GM18507 (cell line): ENCODE data around the gene CCDC169.

Experiments
- DNase-seq: peaks from one replicate; pipeline ENCODE4 v3.0.0; 2011; ENCODE audit warnings: low read depth; ENCODE audit not compliant: insufficient read length; ENCODE audit errors: extremely low spot score
- FAIRE-seq: peaks from 2 replicates; lab custom pipeline; 2011; peaks lifted over from hg19 to GRCh38; lab: Jason Lieb, UNC

CCDC169 gene

GRCh38 chr13:36258831-36259230 lies 38.8 kb downstream of the CCDC169 start:
- no peak for DNase-seq
- no peak for FAIRE-seq

DNA sequence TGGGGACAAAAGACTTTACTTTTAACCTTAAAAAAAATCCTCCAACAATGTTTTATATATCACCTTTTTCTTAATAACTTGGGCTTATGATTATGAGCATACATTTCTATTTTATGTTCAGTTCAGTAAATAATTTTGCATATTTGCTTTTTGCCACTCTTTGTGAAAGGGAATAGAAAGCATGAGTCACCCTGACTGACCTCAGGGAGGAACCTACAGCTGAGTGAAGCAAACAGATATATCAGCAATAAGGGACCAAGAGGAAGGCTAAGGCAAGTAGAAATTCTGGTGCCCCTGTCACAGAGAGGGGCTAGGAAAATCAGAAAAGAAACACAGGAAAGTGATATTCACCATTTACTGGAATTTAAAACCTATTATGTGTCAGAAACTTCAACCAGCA lies 46.1 kb downstream of the CCDC169 start:
- DNase-seq: no peak
- no peak for FAIRE-seq

- DNase-seq: no peak
- no peak for FAIRE-seq
Measured at GRCh38 chr13:36251017-36251416, 46.6 kb downstream of the CCDC169 start.

GRCh38 chr13:36248700-36249099 lies 48.9 kb downstream of the CCDC169 start:
- FAIRE-seq (no peak), DNase-seq (no peak)

DNA sequence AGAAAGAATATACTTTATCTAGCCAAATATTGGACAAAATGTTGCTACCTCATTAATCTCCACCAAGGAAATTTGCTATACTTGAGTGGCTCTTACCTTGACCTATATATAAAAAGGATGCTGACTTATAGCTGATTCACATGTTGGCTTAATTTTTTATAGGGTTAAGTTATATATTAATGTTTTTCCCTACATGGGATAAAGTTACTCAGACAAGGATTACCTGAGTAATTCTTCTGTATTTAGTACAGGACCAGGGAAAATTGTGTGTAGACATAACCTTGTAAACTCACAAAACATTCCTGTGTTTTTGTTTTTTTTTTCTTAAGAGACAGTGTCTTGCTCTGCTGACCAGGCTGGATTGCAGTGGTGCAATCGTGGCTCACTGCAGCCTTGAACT lies 52.6 kb downstream of the CCDC169 start:
- no peak for DNase-seq

GRCh38 chr13:36244073-36244472 lies 53.5 kb downstream of the CCDC169 start:
- DNase-seq (no peak), FAIRE-seq (no peak)

More for the DNA sequence above, 52.6 kb downstream of the CCDC169 start:
- FAIRE-seq: no peak

DNA sequence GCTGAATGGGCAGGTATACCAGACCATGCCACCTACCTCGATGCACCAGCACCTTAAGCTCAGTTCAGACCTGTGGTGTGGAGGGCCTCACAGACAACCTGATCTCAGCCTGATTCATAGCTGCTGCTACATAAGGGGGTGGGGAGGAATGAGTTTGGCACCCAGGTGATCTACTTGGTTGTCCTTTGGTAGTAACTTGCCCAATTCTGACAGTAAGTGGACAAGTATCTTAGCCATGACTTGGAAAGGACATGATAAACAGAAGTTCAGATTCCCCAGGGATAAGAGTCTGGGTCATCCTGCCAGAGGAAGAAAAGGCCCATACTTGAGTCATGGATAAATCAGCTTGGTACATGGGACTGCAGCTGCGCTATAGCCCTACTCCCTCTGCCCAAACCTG lies 54.9 kb downstream of the CCDC169 start:
- FAIRE-seq (no peak), DNase-seq (no peak)

- no peak for DNase-seq
- no peak for FAIRE-seq
Measured at GRCh38 chr13:36231236-36231635, 66.4 kb downstream of the CCDC169 start.

DNA sequence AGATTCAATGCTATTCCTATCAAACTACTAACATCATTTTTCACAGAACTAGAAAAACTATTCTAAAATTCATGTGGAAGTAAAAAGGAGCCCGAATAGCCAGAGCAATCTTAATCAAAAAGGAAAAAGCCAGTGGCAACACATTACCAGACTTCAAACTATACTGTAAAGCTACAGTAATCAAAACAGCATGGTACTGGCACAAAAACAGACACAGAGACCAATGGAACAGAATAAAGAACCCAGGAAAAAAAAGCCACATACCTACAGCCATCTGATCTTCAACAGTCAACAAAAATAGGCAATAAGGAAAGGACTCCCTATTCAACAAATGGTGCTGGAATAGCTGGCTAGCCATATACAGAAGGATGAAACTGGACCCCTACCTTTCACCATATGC lies 72.9 kb downstream of the CCDC169 start:
- no peak for DNase-seq
- FAIRE-seq: no peak

DNA sequence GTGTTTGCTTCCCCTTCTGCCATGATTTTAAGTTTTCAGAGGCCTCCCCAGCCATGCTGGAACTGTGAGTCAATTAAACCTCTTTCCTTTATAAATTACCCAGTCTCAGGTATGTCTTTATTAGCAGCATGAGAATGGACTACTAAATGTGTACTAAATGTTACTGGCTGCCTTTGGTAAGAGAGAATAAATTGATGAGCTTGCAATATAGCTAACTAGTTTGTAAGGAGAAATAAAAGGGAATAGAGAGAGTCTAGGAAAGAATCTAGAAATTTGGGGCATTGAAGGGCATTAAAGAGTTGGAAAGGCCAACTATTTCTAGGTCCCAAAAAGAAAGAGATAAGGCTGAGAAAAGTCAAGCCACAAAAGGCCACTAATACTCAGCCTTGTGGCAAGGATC lies 77.7 kb downstream of the CCDC169 start:
- FAIRE-seq: no peak
- DNase-seq: no peak

- FAIRE-seq: no peak
- no peak for DNase-seq
Measured at GRCh38 chr13:36217456-36217855, 80.2 kb downstream of the CCDC169 start.

- DNase-seq (no peak), FAIRE-seq (no peak)
Measured at GRCh38 chr13:36214163-36214921, 83.3 kb downstream of the CCDC169 start, which contains the start of gene SOHLH2. Gene SOHLH2, minus strand, starts transcription at chr13:36214556. Its CDS starts 30 bp downstream, at chr13:36214526.

DNA sequence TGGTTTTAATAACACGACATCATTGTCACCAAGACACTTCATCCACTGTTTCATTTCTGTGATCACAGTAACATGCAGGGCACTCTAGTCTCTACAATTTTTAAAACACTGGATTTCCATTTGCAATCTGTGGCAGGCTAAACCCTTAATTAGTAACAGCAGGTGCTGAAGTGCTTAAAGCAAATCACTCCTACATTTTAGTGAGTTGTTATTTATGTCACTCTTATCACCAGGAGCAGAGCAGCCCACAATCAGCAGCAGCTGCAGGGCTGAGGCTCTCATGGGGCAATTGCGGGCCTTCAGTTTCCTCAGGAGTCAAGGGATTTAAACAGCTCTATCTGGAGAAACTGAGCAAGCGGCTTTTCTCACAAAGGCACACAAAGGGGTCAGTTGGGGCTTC lies 84.8 kb downstream of the CCDC169 start:
- FAIRE-seq: no peak
- DNase-seq: no peak

GRCh38 chr13:36211567-36211966 lies 86.0 kb downstream of the CCDC169 start:
- FAIRE-seq: no peak
- DNase-seq: no peak

- DNase-seq: no peak
- FAIRE-seq: no peak
Measured at GRCh38 chr13:36210738-36211137, 86.9 kb downstream of the CCDC169 start.

- no peak for FAIRE-seq
- DNase-seq: no peak
Measured at GRCh38 chr13:36207672-36208071, 89.9 kb downstream of the CCDC169 start.

- FAIRE-seq: no peak
- DNase-seq: no peak
Measured at GRCh38 chr13:36193151-36193855, 104.3 kb downstream of the CCDC169 start.

- DNase-seq (no peak), FAIRE-seq (no peak)
Measured at GRCh38 chr13:36192166-36192565, 105.4 kb downstream of the CCDC169 start.

- DNase-seq (no peak), FAIRE-seq (no peak)
Measured at GRCh38 chr13:36190771-36191170, 106.8 kb downstream of the CCDC169 start.

- no peak for DNase-seq
- FAIRE-seq: no peak
Measured at GRCh38 chr13:36188441-36188840, 109.2 kb downstream of the CCDC169 start.

- FAIRE-seq (no peak), DNase-seq (no peak)
Measured at GRCh38 chr13:36183901-36184300, 113.7 kb downstream of the CCDC169 start.
